Thymus (tissue), 11 donors: ENCODE results near the gene PRCC. TPM values are rescaled to one million over a fixed set of nuclear protein-coding genes. Genes with fewer than 3 reads are reported as not detected.

Experiments used
- DNase-seq, 9 donors: peaks; one replicate each; pipeline ENCODE4 v3.0.0-alpha.2; 2013; ENCODE audit warnings: low spot score in 9 of 9, low read depth in 6 of 9, missing footprints in 1 of 9
- H3K27ac ChIP-seq, 2 donors: one replicate each; pipeline ENCODE4 v1.5.1; 2013; ENCODE audit warnings: control low read depth in 1 of 2, low read depth in 1 of 2, low read length in 1 of 2, mild to moderate bottlenecking in 1 of 2, moderate library complexity in 1 of 2
- H3K27me3 ChIP-seq, 2 donors: one replicate each; pipeline ENCODE4 v1.5.1; 2013; ENCODE audit warnings: low read length in 1 of 2; ENCODE audit not compliant: control insufficient read depth in 2 of 2, insufficient read depth in 1 of 2
- H3K36me3 ChIP-seq, 2 donors: one replicate each; pipeline ENCODE4 v1.5.1; 2013; ENCODE audit warnings: low read length in 1 of 2, mild to moderate bottlenecking in 1 of 2, moderate library complexity in 1 of 2; ENCODE audit not compliant: control insufficient read depth in 2 of 2, insufficient read depth in 2 of 2
- H3K4me1 ChIP-seq, 2 donors: one replicate each; pipeline ENCODE4 v1.5.1; 2013; ENCODE audit warnings: low read length in 2 of 2; ENCODE audit not compliant: control insufficient read depth in 2 of 2, insufficient read depth in 2 of 2
- H3K4me3 ChIP-seq, 2 donors: one replicate each; pipeline ENCODE4 v1.5.1; 2013; ENCODE audit warnings: low read length in 2 of 2, control low read depth in 1 of 2, mild to moderate bottlenecking in 1 of 2
- H3K9me3 ChIP-seq, 2 donors: one replicate each; pipeline ENCODE4 v1.5.1; 2013; ENCODE audit warnings: low read length in 1 of 2, mild to moderate bottlenecking in 1 of 2; ENCODE audit not compliant: control insufficient read depth in 2 of 2, insufficient read depth in 1 of 2
- WGBS: extraction: QIAGEN DNeasy Blood & Tissue Kit; methylation state at CpG from one replicate; pipeline ENCODE4 v1.1.7; 2013; 5-methylcytosine and 5-hydroxymethylcytosine counted together
- polyA plus RNA-seq: library from polyadenylated mRNA; stranded (reverse); fragments of 200-250 nt; gene quantifications from one replicate; pipeline ENCODE4 v1.2.3, GENCODE V29; 2013
- total RNA-seq: library from RNA; stranded (reverse); fragments of 120-200 nt; gene quantifications from one replicate; pipeline ENCODE4 v1.2.4, GENCODE V29; 2013
- donor health status: healthy.

PRCC gene
- total and polyA plus RNA-seq, 2 donors = 29.1 to 72.9 TPM

DNA sequence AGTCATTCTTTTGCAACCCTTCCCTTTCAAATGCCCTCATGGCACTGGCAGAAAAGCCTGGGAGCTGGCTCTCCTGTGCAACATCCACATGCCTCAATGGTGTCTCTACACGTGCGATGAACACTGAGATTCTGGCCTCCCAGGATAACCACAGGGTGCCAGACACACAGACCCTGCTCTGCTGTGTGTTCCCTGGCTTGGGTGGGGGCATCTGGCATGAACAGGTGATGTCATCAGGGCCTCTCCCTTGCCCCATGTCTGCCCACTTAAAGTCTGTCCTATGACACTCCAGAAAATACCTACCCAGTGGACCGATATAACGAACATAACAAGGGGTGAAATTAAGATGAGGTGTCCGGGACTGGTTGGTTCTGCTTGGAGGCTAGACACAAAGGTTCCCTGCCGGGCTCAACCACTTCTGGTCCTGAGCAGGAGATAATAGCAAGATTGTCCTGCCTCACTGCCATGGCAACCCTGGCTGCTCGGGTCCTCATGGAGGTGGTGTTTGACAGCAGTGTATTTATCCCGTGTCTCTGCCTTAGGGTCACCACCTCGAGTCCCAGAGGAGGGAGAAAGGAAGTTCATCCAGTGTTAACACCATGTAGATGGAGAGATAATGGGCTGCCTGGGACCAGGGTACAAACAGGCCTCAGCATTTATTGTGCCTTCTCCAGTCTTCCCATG lies 72.2 kb downstream of the PRCC start:
- peaks cover 0 to 5% of the 10 kb centered on the region in 2 donors for H3K4me1 ChIP-seq
- DNase-seq = no peak
- peaks cover 9 to 98% of the 10 kb centered on the region in 2 donors for H3K27me3 ChIP-seq
- H3K4me3 ChIP-seq = no peak overlapping the region
- 57% methylated on average over 9 of the region's 9 CpGs for WGBS
- no peaks in the 10 kb centered on the region for H3K36me3 ChIP-seq
- no peaks in the 10 kb centered on the region for H3K9me3 ChIP-seq
- H3K27ac ChIP-seq = no peak overlapping the region

DNA sequence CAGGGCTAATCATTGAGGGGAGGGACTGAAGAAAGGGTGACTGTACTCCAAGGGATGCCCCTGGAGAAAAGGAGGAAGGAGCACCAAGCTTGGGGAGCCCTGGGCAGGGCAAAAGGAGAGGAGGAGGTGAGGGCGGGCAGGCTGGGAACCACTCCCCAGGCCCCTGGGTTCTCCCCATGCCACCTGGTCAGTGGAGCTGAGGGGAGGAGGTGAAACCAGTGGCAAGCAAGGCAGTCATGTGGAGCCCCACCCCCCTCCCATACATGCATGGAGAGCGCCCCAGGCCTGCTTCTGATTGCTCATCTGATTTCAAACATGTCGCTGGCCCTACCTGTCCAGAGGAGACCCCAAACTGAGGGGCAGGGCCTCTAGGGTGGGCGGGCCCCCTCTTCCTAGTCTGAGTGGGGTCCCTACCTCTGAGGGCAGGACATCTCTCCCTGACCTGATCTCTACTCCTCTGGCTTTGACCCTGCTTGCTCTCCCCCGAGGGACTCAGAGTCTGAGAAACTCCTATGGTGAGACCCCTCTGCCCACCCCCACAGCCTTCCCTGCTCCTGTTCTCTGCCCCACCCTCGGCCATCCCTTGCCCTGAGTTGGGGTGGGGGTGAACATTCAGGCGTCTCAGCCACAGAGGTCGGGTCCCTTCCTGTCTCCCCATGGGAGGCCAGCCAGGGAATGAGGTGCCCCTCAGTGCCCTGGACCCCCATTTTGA lies 73.0 kb downstream of the PRCC start:
- WGBS = 75% methylated on average over 8 of the region's 8 CpGs
- no peak for DNase-seq
- Histone ChIP-seq H3K9me3 (peaks cover 0 to 6% of the 10 kb centered on the region in 2 donors), H3K27ac (no peak overlapping the region), H3K36me3 (no peaks in the 10 kb centered on the region), H3K4me3 (no peak overlapping the region), H3K27me3 (peaks cover 16 to 98% of the 10 kb centered on the region in 2 donors), H3K4me1 (peaks cover 0 to 12% of the 10 kb centered on the region in 2 donors)

DNA sequence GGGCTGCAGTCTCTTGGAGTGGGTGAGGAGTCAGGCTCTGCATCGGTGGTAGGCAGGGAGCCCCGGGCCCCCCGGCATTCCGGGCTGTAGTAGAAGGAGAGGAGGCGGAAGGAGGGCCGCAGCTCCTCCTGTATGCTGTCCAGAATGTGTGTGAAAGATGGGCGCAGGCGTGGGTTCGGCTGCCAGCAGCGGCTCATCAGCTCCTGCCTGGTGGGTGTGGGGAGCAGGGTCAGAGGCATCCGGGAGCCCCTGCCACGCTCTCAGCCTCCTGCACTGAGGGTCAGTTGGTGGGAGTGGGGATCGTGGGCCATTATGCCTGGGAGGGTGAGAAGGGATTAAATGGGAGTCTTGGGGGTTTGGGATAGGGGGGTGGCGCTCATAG lies 73.6 kb downstream of the PRCC start:
- H3K36me3 ChIP-seq = no peaks in the 10 kb centered on the region
- no peak overlapping the region for H3K4me3 ChIP-seq
- no peak overlapping the region for H3K27ac ChIP-seq
- peaks cover 21 to 99% of the 10 kb centered on the region in 2 donors for H3K27me3 ChIP-seq
- 75% methylated on average over 14 of the region's 14 CpGs for WGBS
- peaks cover 0 to 15% of the 10 kb centered on the region in 2 donors for H3K4me1 ChIP-seq
- no peak for DNase-seq
- peaks cover 0 to 7% of the 10 kb centered on the region in 2 donors for H3K9me3 ChIP-seq

DNA sequence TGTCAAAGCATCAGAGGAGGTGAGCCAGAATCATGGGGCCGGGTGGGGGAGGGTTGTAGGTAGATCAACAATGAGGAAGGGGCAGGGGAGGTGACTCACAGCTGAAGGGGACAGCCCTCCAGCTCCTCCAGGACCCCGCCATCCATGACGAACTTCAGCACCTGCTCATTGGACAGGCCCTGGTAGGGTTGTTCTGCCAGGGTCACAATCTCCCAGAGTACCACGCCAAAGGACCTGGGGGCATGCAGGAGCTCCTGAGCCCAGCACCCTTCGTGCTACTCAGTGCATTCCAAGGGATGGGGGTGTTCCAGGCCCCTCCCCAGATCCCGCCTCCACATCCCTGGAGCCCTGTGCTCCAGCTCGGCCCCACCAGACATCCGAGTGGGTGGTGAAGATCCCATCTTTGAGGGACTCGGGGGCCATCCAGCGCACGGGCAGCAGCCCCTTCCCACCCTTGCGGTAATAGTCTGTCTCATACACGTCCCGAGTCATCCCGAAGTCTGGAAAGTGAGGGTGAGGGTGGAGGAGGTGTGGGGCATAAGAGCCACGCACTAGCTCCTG lies 74.0 kb downstream of the PRCC start:
- no peak for DNase-seq
- H3K4me3 ChIP-seq = no peak overlapping the region
- 87% methylated on average over 16 of the region's 16 CpGs for WGBS
- H3K27me3 ChIP-seq = peaks cover 26 to 99% of the 10 kb centered on the region in 2 donors
- H3K27ac ChIP-seq = no peak overlapping the region
- peaks cover 0 to 15% of the 10 kb centered on the region in 2 donors for H3K4me1 ChIP-seq
- no peaks in the 10 kb centered on the region for H3K36me3 ChIP-seq
- peaks cover 0 to 11% of the 10 kb centered on the region in 2 donors for H3K9me3 ChIP-seq

- Histone ChIP-seq H3K4me1 (peaks cover 0 to 11% of the 10 kb centered on the region in 2 donors), H3K9me3 (peaks cover 0 to 12% of the 10 kb centered on the region in 2 donors), H3K27ac (no peak overlapping the region), H3K36me3 (no peaks in the 10 kb centered on the region), H3K27me3 (peaks cover 39 to 99% of the 10 kb centered on the region in 2 donors), H3K4me3 (no peak overlapping the region)
- WGBS = 88% methylated on average over 9 of the region's 9 CpGs
- no peak for DNase-seq
Measured at GRCh38 chr1:156842618-156843300, 75.4 kb downstream of the PRCC start.

DNA sequence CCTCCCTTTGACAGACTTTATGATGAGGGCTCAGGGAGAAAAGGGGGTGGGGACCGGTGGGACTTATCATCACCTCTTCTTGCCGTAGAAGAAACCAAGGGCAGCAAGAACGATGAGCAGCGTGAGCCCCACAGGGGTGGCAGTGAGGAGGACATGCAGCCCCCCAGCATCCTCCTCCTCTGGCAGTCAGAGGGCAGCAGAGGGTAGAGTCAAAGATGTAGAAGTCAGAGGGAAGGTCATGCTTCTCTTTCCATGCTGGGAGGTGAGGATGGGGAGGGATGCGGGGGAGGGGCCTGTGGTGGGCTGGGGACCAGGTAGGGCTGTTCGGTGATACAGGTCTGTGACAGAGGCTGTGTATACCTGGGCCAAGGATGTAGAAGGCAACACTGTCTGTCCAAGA lies 76.8 kb downstream of the PRCC start:
- Histone ChIP-seq H3K4me1 (peaks cover 0 to 21% of the 10 kb centered on the region in 2 donors), H3K27ac (no peak overlapping the region), H3K4me3 (no peak overlapping the region), H3K27me3 (peaks cover 51 to 100% of the 10 kb centered on the region in 2 donors), H3K36me3 (no peaks in the 10 kb centered on the region), H3K9me3 (peaks cover 0 to 12% of the 10 kb centered on the region in 2 donors)
- 41% methylated on average over 6 of the region's 6 CpGs for WGBS
- DNase-seq = no peak

- no peak for DNase-seq
- no peaks in the 10 kb centered on the region for H3K36me3 ChIP-seq
- WGBS = 28% methylated on average over 14 of the region's 14 CpGs
- peaks cover 0 to 12% of the 10 kb centered on the region in 2 donors for H3K9me3 ChIP-seq
- no peak overlapping the region for H3K4me3 ChIP-seq
- no peak overlapping the region for H3K27ac ChIP-seq
- peaks cover 0 to 21% of the 10 kb centered on the region in 2 donors for H3K4me1 ChIP-seq
- H3K27me3 ChIP-seq = peaks cover 55 to 100% of the 10 kb centered on the region in 2 donors
Measured at GRCh38 chr1:156844638-156845037, 77.3 kb downstream of the PRCC start.

- Histone ChIP-seq H3K27ac (no peak overlapping the region), H3K27me3 (peaks cover 55 to 100% of the 10 kb centered on the region in 2 donors), H3K4me1 (peaks cover 0 to 21% of the 10 kb centered on the region in 2 donors), H3K4me3 (no peak overlapping the region), H3K36me3 (no peaks in the 10 kb centered on the region), H3K9me3 (peaks cover 0 to 12% of the 10 kb centered on the region in 2 donors)
- DNase-seq = peak in 5 of 9 donors; percentile 18 to 59 (median 39)
- 12% methylated on average over 69 of the region's 69 CpGs for WGBS
Measured at GRCh38 chr1:156845055-156845952, 78.0 kb downstream of the PRCC start.
